ENCODE measurements around the gene S100A2. TPM values are rescaled to one million over a fixed set of nuclear protein-coding genes. Genes with fewer than 3 reads are reported as not detected.

The S100A2 gene
- total and polyA plus RNA-seq, 2 of the 13 experiments (the other 11 are each of a cell fraction or from before 2014, with no cell fraction given): 1.2 TPM

- no peak overlapping the region for H3K27ac ChIP-seq (ENCODE audit: extremely low read length, insufficient read depth, low read length)
- in situ Hi-C loops (cut with HindIII; ENCODE audit: extremely low pct_ligation_motif_present, low pct_unique_long_range_greater_than_20kb): no loop called here
- H3K4me1 ChIP-seq (ENCODE audit: insufficient read depth, low read length): peaks cover 12% of the 10 kb centered on the region; the same call in 1 of the 2 replicates
- no peak overlapping the region for H3K4me3 ChIP-seq (replicated peaks in 1 of 3; ENCODE audit: insufficient read depth in 1 of 3, low read depth in 2 of 3, low read length in 3 of 3)
- ATAC-seq (no peak; the same call in 1 of the 3 replicates), DNase-seq (ENCODE audit: low spot score) (no peak), FAIRE-seq (no peak)
- ChIA-PET POLR2A (no interaction called here), CTCF (ENCODE audit: low intra/inter-chr PET ratio, low total read pairs) (no interaction called here)
- intact Hi-C loops (cut with micrococcal nuclease; ENCODE audit: unreplicated experiment): no loop called here
- no TSS peak for BruUV-seq (replicated peaks)
- H2AFZ ChIP-seq (ENCODE audit: low read length): no peak overlapping the region
- H4K20me1 ChIP-seq (ENCODE audit: insufficient read depth, low read length): no peaks in the 10 kb centered on the region
- TF ChIP-seq GLMP (CRISPR knock-in tag; IDR thresholded peaks at IDR 0.05; ENCODE audit: borderline replicate concordance) (no peak), ZNF747 (CRISPR knock-in tag; IDR thresholded peaks at IDR 0.05; ENCODE audit: borderline replicate concordance) (no peak), TFDP1 (CRISPR knock-in tag; IDR thresholded peaks at IDR 0.05; ENCODE audit: borderline replicate concordance) (no peak), TEAD3 (CRISPR knock-in tag; optimal IDR thresholded peaks at IDR 0.05; ENCODE audit: borderline replicate concordance) (no peak), ZSCAN25 (CRISPR knock-in tag; IDR thresholded peaks at IDR 0.05) (no peak), BCL6 (CRISPR knock-in tag; IDR thresholded peaks at IDR 0.05) (no peak), ZNF326 (CRISPR knock-in tag; IDR thresholded peaks at IDR 0.05; ENCODE audit: borderline replicate concordance) (no peak), CSRNP2 (CRISPR knock-in tag; conservative IDR thresholded peaks at IDR 0.05; ENCODE audit: low read depth) (no peak), BCLAF1 (IDR thresholded peaks at IDR 0.05) (no peak), TCF7 (IDR thresholded peaks at IDR 0.05; ENCODE audit: low read depth) (no peak)
- H3K9me3 ChIP-seq (ENCODE audit: low read length): no peaks in the 10 kb centered on the region
- 84% methylated on average over 7 of the region's 7 CpGs for WGBS (ENCODE audit: low lambda C conversion rate)
- H3K4me2 ChIP-seq (ENCODE audit: low read depth, low read length): no peak overlapping the region
- H3K9ac ChIP-seq (ENCODE audit: insufficient read depth, low read depth, low read length): no peak overlapping the region
- no peaks in the 10 kb centered on the region for H3K27me3 ChIP-seq (ENCODE audit: control insufficient read depth in 1 of 2, insufficient read depth in 2 of 2, low read length in 2 of 2)
- H3K79me2 ChIP-seq (ENCODE audit: insufficient read depth, low read length): no peaks in the 10 kb centered on the region
- H3K36me3 ChIP-seq (replicated peaks in 1 of 2; ENCODE audit: control insufficient read depth in 1 of 2, insufficient read depth in 2 of 2, low read length in 2 of 2): no peaks in the 10 kb centered on the region
Observed at GRCh38 chr1:153598309-153599172, 32.9 kb upstream of the S100A2 start.

Data from HepG2 (cell line).